ENCODE data around the gene CSTB. TPM values are rescaled to one million over a fixed set of nuclear protein-coding genes. Genes with fewer than 3 reads are reported as not detected.

The CSTB gene
- total RNA-seq, 1 experiment from 2014 or later = 36.1 TPM

DNA sequence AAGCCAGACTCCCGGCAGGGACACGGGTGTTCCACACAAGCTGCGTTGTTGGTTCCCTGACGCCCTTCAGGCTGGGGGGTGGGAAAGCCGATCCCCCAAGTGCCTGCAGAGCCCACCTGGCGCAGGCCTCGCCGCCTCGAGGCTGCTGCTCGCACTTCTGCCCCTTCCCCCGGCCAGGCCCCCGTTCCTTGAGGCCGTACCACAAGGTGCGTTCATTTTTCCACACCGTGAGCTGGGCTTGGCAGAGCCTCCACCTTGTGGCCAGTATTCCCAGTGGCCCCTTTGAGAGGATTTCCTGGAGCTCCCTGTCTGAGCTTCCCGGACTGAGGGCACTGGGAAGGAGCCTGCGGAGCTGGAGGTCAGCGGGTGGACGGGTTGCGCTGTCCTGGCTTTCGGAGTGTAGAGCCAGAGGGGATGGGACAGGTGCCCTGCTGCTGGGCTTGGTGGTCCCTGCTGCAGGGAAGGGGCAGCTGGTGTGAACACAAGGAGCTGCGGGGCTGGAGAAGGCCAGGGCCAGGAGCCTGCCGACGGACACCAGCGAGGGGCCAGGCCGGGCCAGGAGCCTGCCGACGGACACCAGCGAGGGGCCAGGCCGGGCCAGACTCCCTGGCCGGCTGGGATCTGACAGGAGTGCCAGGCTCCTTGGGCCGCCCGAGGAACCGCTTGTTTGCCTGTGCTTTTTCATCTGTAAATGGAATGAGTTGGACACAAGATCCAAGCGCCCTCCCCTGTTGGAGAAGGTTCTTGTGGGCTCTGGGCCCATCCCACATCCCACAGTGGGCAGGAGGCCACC, 38.8 kb downstream of the CSTB start (continued):
- no peak for TF ChIP-seq E2F4 (CRISPR knock-in tag; IDR thresholded peaks at IDR 0.05; ENCODE audit: borderline replicate concordance, low read depth)
- no peak for TF ChIP-seq JUN (CRISPR knock-in tag; IDR thresholded peaks at IDR 0.05)

GRCh38 chr21:43736224-43736883, 39.8 kb downstream of the CSTB start:
- 0 out of 2 replicates have a peak, but pooled peaks cover 2% of the 10 kb centered on the region for H3K36me3 Mint-ChIP-seq
- peaks cover 20% of the 10 kb centered on the region for H3K4me1 Mint-ChIP-seq
- POLR2A ChIA-PET = interaction anchor here (0.9 kb wide), 1 partner anchor 39 kb away, joined by 3 read pairs; no protein-coding TSS in a partner anchor
- H3K27me3 Mint-ChIP-seq (ENCODE audit: low read depth) = no peaks in the 10 kb centered on the region
- H3K27ac Mint-ChIP-seq = no peak overlapping the region
- CTCF ChIA-PET = interaction anchor here (0.6 to 2.4 kb wide), 3 partner anchors 8 to 52 kb away, joined by 3 to 28 read pairs (median 4); no protein-coding TSS in a partner anchor
- no peak for ATAC-seq
- no peaks in the 10 kb centered on the region for H3K9me3 Mint-ChIP-seq
- TF ChIP-seq, protein P1, sequence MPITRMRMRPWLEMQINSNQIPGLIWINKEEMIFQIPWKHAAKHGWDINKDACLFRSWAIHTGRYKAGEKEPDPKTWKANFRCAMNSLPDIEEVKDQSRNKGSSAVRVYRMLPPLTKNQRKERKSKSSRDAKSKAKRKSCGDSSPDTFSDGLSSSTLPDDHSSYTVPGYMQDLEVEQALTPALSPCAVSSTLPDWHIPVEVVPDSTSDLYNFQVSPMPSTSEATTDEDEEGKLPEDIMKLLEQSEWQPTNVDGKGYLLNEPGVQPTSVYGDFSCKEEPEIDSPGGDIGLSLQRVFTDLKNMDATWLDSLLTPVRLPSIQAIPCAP (CRISPR knock-in tag; IDR thresholded peaks at IDR 0.05) = no peak
- TF ChIP-seq GTF2I (CRISPR knock-in tag; conservative IDR thresholded peaks at IDR 0.05) = no peak
- no peak for TF ChIP-seq TP53 (CRISPR knock-in tag; IDR thresholded peaks at IDR 0.05)
- no peak for TF ChIP-seq NFYB (CRISPR knock-in tag; conservative IDR thresholded peaks at IDR 0.05; ENCODE audit: low read depth)
- no peak for TF ChIP-seq SOX15 (CRISPR knock-in tag; IDR thresholded peaks at IDR 0.05)
- TF ChIP-seq ZNF121 (CRISPR knock-in tag; IDR thresholded peaks at IDR 0.05) = no peak
- no peak for TF ChIP-seq ZNF671 (CRISPR knock-in tag; IDR thresholded peaks at IDR 0.05)
- TF ChIP-seq E2F5 (CRISPR knock-in tag; IDR thresholded peaks at IDR 0.05) = no peak
- no peak for TF ChIP-seq ZBTB21 (CRISPR knock-in tag; IDR thresholded peaks at IDR 0.05; ENCODE audit: borderline replicate concordance)
- TF ChIP-seq, protein P2, sequence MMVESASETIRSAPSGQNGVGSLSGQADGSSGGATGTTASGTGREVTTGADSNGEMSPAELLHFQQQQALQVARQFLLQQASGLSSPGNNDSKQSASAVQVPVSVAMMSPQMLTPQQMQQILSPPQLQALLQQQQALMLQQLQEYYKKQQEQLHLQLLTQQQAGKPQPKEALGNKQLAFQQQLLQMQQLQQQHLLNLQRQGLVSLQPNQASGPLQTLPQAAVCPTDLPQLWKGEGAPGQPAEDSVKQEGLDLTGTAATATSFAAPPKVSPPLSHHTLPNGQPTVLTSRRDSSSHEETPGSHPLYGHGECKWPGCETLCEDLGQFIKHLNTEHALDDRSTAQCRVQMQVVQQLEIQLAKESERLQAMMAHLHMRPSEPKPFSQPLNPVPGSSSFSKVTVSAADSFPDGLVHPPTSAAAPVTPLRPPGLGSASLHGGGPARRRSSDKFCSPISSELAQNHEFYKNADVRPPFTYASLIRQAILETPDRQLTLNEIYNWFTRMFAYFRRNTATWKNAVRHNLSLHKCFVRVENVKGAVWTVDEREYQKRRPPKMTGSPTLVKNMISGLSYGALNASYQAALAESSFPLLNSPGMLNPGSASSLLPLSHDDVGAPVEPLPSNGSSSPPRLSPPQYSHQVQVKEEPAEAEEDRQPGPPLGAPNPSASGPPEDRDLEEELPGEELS (CRISPR knock-in tag; IDR thresholded peaks at IDR 0.05) = no peak
- no peak overlapping the region for H3K4me3 Mint-ChIP-seq
- no peak for DNase-seq (ENCODE audit: low spot score)

DNA sequence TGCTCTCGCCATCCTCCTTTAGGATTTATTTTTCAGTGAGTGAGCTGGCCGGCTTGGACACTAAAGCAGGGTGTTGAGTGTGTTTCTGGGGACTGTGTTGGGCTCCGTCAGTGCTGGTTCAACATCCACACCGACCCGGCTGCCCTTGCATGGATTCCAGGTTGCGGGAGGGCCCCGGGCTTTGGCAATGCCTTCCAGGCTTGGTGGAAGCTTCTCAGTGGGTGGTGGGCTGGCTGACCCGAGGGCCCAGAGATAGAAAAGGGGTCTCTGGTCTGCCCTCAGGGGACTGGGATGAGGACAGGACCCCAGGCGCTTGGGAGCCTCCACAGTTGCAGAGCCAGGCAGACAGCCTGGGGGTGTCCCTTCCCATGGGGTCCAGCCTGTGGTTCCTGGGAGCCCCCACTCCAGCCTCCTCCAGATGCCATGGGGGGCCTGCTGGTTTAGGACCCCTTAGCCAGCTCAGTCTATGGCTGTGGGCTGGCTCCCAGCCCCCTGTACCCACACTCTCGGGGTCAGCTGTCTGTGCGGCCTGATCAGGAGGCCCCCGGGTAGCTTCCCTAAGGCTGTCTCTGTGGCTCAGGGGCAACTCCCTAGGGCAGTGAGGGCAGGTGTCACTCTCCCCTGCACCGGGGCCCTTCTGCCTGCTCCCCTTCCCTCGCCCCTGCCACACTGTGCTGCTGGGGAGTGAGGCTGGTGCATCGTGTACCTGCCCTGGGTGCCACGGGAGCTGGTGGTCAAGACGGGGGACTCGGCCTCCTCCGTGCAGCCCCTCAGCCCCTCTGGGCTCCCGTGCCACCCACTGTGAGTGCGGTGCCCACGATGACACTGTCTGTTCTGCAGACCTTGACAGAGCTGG, 40.6 kb downstream of the CSTB start:
- CTCF ChIA-PET = interaction anchor here (0.6 to 2.4 kb wide), 4 partner anchors 7 to 75 kb away, joined by 3 to 28 read pairs (median 4); no protein-coding TSS in a partner anchor
- no peaks in the 10 kb centered on the region for H3K27me3 Mint-ChIP-seq (ENCODE audit: low read depth)
- ATAC-seq (no peak), DNase-seq (ENCODE audit: low spot score) (no peak)
- no peak overlapping the region for H3K4me3 Mint-ChIP-seq
- POLR2A ChIA-PET = no interaction called here
- H3K27ac Mint-ChIP-seq = no peak overlapping the region
- H3K36me3 Mint-ChIP-seq = 0 out of 2 replicates have a peak, but pooled peaks cover 2% of the 10 kb centered on the region
- peaks cover 15% of the 10 kb centered on the region for H3K4me1 Mint-ChIP-seq
- no peaks in the 10 kb centered on the region for H3K9me3 Mint-ChIP-seq
- no peak for TF ChIP-seq OVOL2 (CRISPR knock-in tag; IDR thresholded peaks at IDR 0.05; ENCODE audit: borderline replicate concordance)
- TF ChIP-seq AFF4 (CRISPR knock-in tag; IDR thresholded peaks at IDR 0.05; ENCODE audit: borderline replicate concordance) = no peak
- TF ChIP-seq, protein P3, sequence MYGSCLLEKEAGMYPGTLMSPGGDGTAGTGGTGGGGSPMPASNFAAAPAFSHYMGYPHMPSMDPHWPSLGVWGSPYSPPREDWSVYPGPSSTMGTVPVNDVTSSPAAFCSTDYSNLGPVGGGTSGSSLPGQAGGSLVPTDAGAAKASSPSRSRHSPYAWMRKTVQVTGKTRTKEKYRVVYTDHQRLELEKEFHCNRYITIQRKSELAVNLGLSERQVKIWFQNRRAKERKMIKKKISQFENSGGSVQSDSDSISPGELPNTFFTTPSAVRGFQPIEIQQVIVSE (CRISPR knock-in tag; IDR thresholded peaks at IDR 0.05; ENCODE audit: borderline replicate concordance) = no peak
- no peak for TF ChIP-seq ZNF121 (CRISPR knock-in tag; IDR thresholded peaks at IDR 0.05)

Data from WTC11 (cell line).